ENCODE results near the gene ERBB4. TPM values are rescaled to one million over a fixed set of nuclear protein-coding genes. Genes with fewer than 3 reads are reported as not detected.
"Not testable (repeated sequence)": the region's sequence is repeated elsewhere in the genome, so short reads cannot be mapped to it uniquely, and the experiment has no call there.

ERBB4 gene
- total RNA-seq, 1 experiment from 2014 or later, result under 0.01 TPM

DNA sequence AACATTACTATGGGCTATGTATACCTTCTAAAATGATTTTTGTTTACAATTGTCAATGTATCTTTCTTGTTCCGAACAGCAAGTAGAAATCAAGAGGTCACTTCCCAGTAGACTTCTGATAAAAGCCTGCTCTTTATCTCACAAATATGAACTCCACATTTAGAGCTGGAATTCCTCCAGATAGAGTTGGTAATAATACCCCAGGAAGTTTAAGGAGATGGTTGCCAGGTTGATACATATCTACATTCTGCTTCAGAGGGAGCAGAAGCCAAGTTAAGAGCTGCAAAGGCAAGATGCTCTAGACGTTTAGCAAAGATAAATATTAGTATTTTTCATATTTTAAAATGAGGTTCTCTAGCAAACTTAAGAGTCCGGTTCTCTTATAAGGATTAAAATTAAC lies 267.0 kb downstream of the ERBB4 start:
- no peak overlapping the region for H3K4me3 ChIP-seq
- no peaks in the 10 kb centered on the region for H3K36me3 ChIP-seq
- H3K9me3 ChIP-seq (replicated peaks), result no peaks in the 10 kb centered on the region
- no peaks in the 10 kb centered on the region for H3K27me3 ChIP-seq (replicated peaks)
- no peak for DNase-seq (ENCODE audit: low read depth in 1 of 2, low spot score in 2 of 2)
- no peak overlapping the region for H3K27ac ChIP-seq
- no peaks in the 10 kb centered on the region for H3K4me1 ChIP-seq (replicated peaks)

DNA sequence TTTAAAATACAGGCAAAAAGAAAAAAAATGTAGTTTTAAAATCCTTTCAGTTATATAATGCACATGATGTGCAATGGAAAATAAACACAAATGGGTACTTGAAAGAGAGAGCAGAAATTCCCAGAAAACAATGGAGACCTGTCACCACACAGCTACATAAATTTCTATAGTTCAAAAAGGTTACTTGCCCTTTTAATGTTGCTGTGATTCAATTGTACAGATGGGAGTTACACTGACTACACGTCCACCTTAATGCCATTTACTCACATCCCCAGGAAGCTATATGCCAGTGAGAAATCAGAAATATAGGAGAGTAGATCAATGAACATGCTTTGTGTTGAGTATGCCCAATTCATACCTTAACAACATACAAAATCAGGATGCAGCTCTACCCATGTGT lies 269.6 kb downstream of the ERBB4 start:
- no peak for DNase-seq (ENCODE audit: low read depth in 1 of 2, low spot score in 2 of 2)
- Histone ChIP-seq H3K4me1 (replicated peaks) (no peaks in the 10 kb centered on the region), H3K27me3 (replicated peaks) (no peaks in the 10 kb centered on the region), H3K4me3 (no peak overlapping the region), H3K9me3 (replicated peaks) (no peaks in the 10 kb centered on the region), H3K36me3 (no peaks in the 10 kb centered on the region), H3K27ac (no peak overlapping the region)

DNA sequence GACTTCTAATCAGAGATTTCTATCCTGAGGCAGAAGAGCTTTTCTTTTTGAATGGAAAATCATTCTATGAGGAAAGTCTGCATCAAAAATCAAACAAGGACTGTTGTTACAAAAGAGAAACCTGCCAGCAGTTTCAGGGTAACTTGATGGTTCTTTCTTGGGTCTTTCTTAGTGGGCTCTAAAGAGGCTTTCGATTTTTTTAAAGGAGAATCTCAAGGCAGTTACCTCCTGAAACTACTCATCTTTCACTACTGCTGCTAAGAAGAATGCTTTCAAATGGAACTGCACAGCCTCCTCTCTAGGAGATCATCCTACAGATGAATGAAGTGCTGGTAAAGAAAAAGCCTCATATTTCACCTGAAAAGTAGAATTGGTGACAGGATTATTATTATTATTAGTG lies 272.3 kb downstream of the ERBB4 start:
- H3K9me3 ChIP-seq (replicated peaks), result no peaks in the 10 kb centered on the region
- no peak for DNase-seq (ENCODE audit: low read depth in 1 of 2, low spot score in 2 of 2)
- no peaks in the 10 kb centered on the region for H3K36me3 ChIP-seq
- H3K4me1 ChIP-seq (replicated peaks), result no peaks in the 10 kb centered on the region
- no peaks in the 10 kb centered on the region for H3K27me3 ChIP-seq (replicated peaks)
- H3K4me3 ChIP-seq, result no peak overlapping the region
- H3K27ac ChIP-seq, result no peak overlapping the region

DNA sequence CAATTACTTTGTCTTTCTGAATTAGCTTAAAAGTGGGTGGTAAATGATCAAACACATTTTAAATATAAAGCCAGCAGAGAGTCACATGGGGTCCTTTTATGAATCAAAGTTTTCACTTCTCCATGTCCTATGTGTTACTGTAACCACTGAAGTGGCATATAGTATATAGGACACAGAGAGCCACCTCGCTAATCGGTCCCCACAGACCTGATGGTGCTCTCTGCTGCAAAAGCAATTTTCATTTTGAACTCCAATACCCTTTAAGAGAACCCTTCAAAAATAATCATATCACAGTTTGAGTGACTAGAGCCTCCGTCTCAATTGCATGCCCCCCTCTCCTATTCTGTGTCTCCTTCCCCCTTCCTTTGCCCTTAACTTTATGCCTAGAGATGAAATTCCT lies 272.8 kb downstream of the ERBB4 start:
- Histone ChIP-seq H3K36me3 (no peaks in the 10 kb centered on the region), H3K27me3 (replicated peaks) (no peaks in the 10 kb centered on the region), H3K27ac (no peak overlapping the region), H3K4me3 (no peak overlapping the region), H3K9me3 (replicated peaks) (no peaks in the 10 kb centered on the region), H3K4me1 (replicated peaks) (no peaks in the 10 kb centered on the region)
- no peak for DNase-seq (ENCODE audit: low read depth in 1 of 2, low spot score in 2 of 2)

DNA sequence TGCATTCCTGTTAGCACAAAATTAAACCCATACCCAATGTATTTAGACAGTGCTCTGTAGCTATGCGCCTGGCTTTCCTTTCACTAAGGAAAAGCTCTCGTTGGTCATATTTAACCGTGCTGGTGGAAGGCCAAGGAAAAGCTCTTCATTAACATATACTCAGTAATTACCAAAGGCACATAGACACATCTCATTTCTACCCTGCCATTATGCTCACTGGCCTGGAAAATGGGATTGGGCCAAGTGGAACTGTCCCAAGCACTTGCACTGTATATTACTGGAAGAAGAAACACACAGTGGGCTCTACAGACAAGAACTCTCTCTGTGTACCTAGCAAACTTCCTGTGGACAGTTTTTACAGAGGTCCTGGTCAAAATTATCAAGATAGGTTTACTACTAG lies 274.4 kb downstream of the ERBB4 start:
- no peaks in the 10 kb centered on the region for H3K9me3 ChIP-seq (replicated peaks)
- H3K27me3 ChIP-seq (replicated peaks), result no peaks in the 10 kb centered on the region
- DNase-seq (ENCODE audit: low read depth in 1 of 2, low spot score in 2 of 2), result no peak
- no peak overlapping the region for H3K27ac ChIP-seq
- H3K4me3 ChIP-seq, result no peak overlapping the region
- H3K4me1 ChIP-seq (replicated peaks), result no peaks in the 10 kb centered on the region
- no peaks in the 10 kb centered on the region for H3K36me3 ChIP-seq

DNA sequence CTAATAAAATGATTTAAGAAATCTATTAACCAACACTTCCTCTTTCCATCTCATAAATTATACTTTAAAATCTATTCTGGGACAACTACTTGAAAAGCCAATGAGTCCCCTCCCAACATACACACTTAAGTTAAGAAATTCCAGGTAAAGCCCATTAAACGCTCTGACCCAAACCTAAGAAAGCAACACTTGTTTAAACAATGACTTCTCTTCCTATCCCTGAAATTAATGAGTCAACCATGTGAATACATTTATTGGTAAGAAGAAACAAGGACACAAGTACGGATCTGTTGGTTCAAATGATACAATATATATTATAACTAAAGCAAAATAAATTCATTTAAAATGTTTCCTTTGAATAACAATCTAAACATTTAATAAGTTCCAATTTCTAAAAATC lies 279.4 kb downstream of the ERBB4 start:
- H3K27ac ChIP-seq, result no peak overlapping the region
- no peaks in the 10 kb centered on the region for H3K36me3 ChIP-seq
- no peak for DNase-seq (ENCODE audit: low read depth in 1 of 2, low spot score in 2 of 2)
- no peaks in the 10 kb centered on the region for H3K27me3 ChIP-seq (replicated peaks)
- no peaks in the 10 kb centered on the region for H3K4me1 ChIP-seq (replicated peaks)
- H3K4me3 ChIP-seq, result no peak overlapping the region
- no peaks in the 10 kb centered on the region for H3K9me3 ChIP-seq (replicated peaks)

DNA sequence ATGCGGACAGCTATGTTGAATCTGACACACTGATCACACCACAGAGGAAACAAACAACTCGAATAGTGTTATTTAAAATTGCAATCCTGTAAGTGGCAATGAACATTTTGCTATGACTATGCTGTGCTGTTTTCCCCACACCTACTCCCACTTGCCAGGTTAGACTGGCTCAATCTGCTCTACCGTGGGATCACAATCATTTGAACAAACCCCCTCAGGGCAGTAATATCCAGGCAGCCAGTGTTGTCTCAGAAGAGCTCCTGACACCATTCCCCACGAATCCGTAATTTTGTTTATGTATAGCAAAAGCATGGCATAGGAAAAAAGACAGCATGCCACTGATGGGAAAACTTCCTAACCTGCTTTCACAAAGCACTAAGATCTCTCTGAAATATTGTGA lies 284.3 kb downstream of the ERBB4 start:
- no peaks in the 10 kb centered on the region for H3K9me3 ChIP-seq (replicated peaks)
- no peak for DNase-seq (ENCODE audit: low read depth in 1 of 2, low spot score in 2 of 2)
- no peaks in the 10 kb centered on the region for H3K36me3 ChIP-seq
- H3K27ac ChIP-seq, result no peak overlapping the region
- H3K27me3 ChIP-seq (replicated peaks), result no peaks in the 10 kb centered on the region
- H3K4me1 ChIP-seq (replicated peaks), result no peaks in the 10 kb centered on the region
- no peak overlapping the region for H3K4me3 ChIP-seq

DNA sequence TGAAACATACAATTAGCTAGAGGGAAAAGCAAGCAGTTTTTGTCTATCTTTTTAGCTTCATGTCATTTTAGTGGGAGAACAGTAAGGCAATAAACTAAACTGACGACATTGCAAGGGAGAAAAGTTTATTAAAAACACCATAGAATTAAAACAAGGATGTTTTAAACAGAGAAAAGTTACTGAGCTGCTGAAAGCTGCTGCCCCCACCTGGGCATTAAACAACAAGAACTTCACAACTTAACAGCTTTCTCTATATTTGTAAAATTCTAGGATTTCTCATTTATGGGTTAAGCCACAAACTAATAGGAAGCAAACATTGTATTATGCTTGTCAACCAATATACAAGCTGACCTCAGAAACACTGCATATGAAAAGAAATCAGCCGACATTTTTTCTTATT lies 289.2 kb downstream of the ERBB4 start:
- Histone ChIP-seq H3K4me1 (replicated peaks) (no peaks in the 10 kb centered on the region), H3K27me3 (replicated peaks) (no peaks in the 10 kb centered on the region; the same call in 1 of the 2 replicates), H3K9me3 (replicated peaks) (no peaks in the 10 kb centered on the region), H3K4me3 (no peak overlapping the region), H3K27ac (no peak overlapping the region), H3K36me3 (no peaks in the 10 kb centered on the region)
- DNase-seq (ENCODE audit: low read depth in 1 of 2, low spot score in 2 of 2), result no peak

DNA sequence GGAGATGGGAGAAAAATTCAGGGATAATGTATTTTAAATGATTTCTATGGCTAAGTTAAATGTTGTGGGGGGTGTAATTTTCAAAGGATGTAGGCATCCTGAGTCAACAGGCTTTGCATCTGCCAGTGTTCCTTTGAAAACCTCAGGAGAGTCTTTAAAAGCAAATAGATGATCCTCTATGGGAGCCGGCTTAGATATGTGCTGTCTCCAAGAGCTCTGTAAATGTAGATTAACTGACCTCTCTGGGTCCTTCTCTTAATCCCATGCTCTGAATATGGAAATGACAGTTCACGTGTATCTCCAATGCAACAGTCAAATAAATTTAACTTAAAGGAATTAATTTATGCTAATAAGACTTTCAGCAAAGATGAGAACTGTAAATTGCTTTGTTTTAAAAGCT lies 292.7 kb downstream of the ERBB4 start:
- H3K36me3 ChIP-seq, result no peaks in the 10 kb centered on the region
- no peak for DNase-seq (ENCODE audit: low read depth in 1 of 2, low spot score in 2 of 2)
- peaks cover 3% of the 10 kb centered on the region; the same call in 1 of the 2 replicates for H3K27me3 ChIP-seq (replicated peaks)
- no peaks in the 10 kb centered on the region for H3K4me1 ChIP-seq (replicated peaks)
- no peaks in the 10 kb centered on the region for H3K9me3 ChIP-seq (replicated peaks)
- H3K27ac ChIP-seq, result no peak overlapping the region
- no peak overlapping the region for H3K4me3 ChIP-seq

DNA sequence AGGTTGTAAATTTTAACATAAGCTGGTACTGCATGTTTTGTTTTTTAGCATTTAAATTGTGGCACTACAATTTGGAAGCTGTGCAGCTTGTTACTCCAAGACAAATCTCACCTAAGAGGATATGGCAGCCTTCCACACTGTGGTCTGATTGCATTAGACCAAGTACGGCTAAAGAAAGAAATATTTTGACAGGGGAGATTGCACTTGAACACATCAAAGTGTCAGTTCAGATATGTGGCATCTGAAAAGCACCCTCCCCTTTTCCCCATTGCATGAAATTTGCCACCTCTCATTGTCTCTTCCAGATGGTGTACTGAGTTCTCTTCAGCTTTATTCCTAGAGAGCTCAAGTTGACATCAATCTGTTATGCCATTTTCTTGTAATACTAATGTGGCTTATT lies 295.9 kb downstream of the ERBB4 start:
- no peaks in the 10 kb centered on the region for H3K9me3 ChIP-seq (replicated peaks)
- DNase-seq (ENCODE audit: low read depth in 1 of 2, low spot score in 2 of 2), result no peak
- H3K4me3 ChIP-seq, result no peak overlapping the region
- no peak overlapping the region for H3K27ac ChIP-seq
- H3K36me3 ChIP-seq, result no peaks in the 10 kb centered on the region
- H3K27me3 ChIP-seq (replicated peaks), result peaks cover 3% of the 10 kb centered on the region
- no peaks in the 10 kb centered on the region for H3K4me1 ChIP-seq (replicated peaks)

DNA sequence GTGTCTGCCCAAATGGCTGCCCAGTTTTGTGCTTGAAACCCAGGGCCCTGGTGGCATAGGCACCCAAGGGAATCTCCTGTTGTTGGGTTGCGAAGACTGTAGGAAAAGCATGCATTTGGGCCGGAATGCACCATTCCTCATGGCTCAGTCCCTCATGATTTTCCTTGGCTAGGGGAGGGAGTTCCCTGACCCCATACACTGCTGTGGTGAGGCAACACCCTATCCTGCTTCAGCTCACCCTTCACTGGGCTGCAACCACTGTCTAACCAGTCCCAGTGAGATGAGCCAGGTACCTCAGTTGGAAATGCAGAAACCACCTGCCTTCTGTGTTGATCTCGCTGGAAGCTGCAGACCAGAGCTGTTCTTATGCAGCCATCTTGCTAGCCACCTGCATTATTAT lies 300.4 kb downstream of the ERBB4 start:
- not testable (repeated sequence) for H3K4me1 ChIP-seq (replicated peaks); H3K36me3 ChIP-seq; H3K27ac ChIP-seq; H3K4me3 ChIP-seq; H3K27me3 ChIP-seq (replicated peaks); H3K9me3 ChIP-seq (replicated peaks); DNase-seq (ENCODE audit: low read depth in 1 of 2, low spot score in 2 of 2)

DNA sequence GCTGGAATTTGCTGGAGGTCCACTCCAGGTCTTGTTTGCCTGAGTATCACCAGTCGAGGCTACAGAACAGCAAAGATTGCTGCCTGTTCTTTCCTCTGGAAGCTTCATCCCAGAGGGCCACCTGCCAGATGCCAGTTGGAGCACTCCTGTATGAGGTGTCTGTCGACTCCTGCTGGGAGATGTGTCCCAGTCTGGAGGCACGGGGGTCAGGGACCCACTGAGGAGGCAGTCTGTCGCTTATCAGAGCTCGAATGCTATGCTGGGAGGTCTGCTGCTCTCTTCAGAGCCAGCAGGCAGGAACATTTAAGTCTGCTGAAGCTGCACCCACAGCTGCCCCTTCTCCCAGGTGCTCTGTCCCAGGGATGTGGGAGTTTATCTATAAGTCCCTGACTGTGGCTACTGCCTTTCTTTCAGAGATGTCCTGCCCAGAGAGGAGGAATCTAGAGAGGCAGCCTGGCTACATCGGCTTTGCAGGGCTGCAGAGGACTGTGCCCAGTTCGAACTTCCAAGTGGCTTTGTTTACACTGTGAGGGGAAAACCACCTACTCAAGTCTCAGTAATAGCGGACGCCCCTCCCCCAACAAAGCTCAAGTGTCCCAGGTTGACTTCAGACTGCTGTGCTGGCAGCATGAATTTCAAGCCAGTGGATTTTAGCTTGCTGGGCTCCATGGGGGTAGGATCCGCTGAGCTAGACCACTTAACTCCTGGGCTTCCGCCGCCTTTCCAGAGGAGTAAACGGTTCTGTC lies 301.1 kb downstream of the ERBB4 start:
- Histone ChIP-seq H3K36me3 (no peaks in the 10 kb centered on the region), H3K4me3 (no peak overlapping the region), H3K27me3 (replicated peaks) (peaks cover 3% of the 10 kb centered on the region; the same call in 1 of the 2 replicates), H3K27ac (no peak overlapping the region), H3K9me3 (replicated peaks) (no peaks in the 10 kb centered on the region), H3K4me1 (replicated peaks) (no peaks in the 10 kb centered on the region)
- DNase-seq (ENCODE audit: low read depth in 1 of 2, low spot score in 2 of 2), result no peak

DNA sequence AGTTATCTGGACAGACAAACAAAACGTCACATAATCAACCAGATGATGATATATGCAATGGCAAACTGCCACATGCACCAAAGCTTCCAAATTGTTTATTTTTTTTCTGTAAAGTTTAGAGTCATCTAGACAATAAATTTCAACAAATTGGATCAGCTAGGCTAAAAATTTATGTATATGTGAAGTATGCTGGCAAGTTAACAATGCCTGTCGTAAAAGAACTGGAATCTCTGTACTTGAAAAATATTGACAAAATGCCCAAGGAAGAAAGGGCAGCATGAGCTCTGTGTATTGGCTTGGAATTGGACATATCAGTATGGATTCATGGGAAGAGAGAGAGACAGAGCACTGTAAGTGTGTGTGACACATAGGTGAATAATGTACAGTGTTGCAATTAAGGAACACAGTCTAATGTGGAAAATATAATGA lies 309.8 kb downstream of the ERBB4 start:
- no peak for DNase-seq (ENCODE audit: low read depth in 1 of 2, low spot score in 2 of 2)

DNA sequence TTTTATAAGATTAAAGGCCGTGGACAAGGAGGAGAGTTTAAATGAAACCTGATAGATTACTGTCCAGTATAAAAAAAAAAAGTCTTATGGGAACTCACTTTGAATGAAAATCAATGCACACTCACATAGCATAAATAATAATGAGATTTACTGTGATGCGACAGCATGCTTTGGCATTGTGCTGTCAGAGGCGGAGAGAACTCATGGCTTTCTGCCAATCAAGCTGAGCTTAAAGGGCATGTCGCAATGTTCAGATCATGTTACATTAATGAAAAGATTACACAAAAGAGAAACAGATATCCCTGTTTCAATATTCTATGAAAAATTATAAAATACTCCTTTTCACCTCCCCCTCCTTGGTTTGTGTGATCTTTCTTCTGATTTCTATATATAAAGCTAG lies 310.8 kb downstream of the ERBB4 start:
- Histone ChIP-seq H3K27ac (no peak overlapping the region), H3K9me3 (replicated peaks) (no peaks in the 10 kb centered on the region), H3K27me3 (replicated peaks) (no peaks in the 10 kb centered on the region), H3K36me3 (no peaks in the 10 kb centered on the region), H3K4me3 (no peak overlapping the region), H3K4me1 (replicated peaks) (no peaks in the 10 kb centered on the region)
- no peak for DNase-seq (ENCODE audit: low read depth in 1 of 2, low spot score in 2 of 2)

More for the DNA sequence above, 309.8 kb downstream of the ERBB4 start:
- H3K4me1 ChIP-seq (replicated peaks), result no peaks in the 10 kb centered on the region
- no peak overlapping the region for H3K4me3 ChIP-seq
- H3K36me3 ChIP-seq, result no peaks in the 10 kb centered on the region
- H3K27ac ChIP-seq, result no peak overlapping the region
- H3K9me3 ChIP-seq (replicated peaks), result no peaks in the 10 kb centered on the region
- no peaks in the 10 kb centered on the region for H3K27me3 ChIP-seq (replicated peaks)

DNA sequence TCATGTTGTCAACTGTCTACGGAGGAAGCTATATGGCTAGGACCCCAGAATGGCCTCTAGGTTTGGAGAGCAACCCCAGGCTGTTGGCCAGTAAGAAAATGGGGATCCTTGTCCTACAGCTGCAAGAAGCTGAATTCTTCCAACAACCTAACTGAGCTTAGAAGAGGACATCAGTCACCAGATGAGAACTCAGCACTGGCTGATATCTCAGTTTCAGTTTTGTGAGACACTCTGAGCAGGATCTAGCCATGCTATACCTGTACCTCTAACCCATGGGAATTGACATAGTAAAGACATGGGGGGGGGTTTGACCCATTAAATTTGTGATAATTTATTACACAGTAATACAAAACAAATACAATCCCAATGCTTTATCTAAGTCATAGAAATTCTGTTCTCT lies 312.5 kb downstream of the ERBB4 start:
- no peaks in the 10 kb centered on the region for H3K9me3 ChIP-seq (replicated peaks)
- no peak overlapping the region for H3K4me3 ChIP-seq
- DNase-seq (ENCODE audit: low read depth in 1 of 2, low spot score in 2 of 2), result no peak
- no peaks in the 10 kb centered on the region for H3K36me3 ChIP-seq
- H3K4me1 ChIP-seq (replicated peaks), result no peaks in the 10 kb centered on the region
- no peaks in the 10 kb centered on the region for H3K27me3 ChIP-seq (replicated peaks)
- no peak overlapping the region for H3K27ac ChIP-seq
